Frontal cortex (tissue), 4 donors: Measurements from ENCODE around the gene CAGE1. TPM values are rescaled to one million over a fixed set of nuclear protein-coding genes. Genes with fewer than 3 reads are reported as not detected.
"Not testable (repeated sequence)": the region's sequence is repeated elsewhere in the genome, so short reads cannot be mapped to it uniquely, and the experiment has no call there.

ENCODE experiments used
- DNase-seq, 2 donors: peaks; one replicate each; pipeline ENCODE4 v3.0.0; 2012; ENCODE audit warnings: low spot score in 2 of 2
- FAIRE-seq: peaks from 2 replicates; lab custom pipeline; 2012; peaks lifted over from hg19 to GRCh38; lab: Jason Lieb, UNC
- total RNA-seq: library from RNA; depleted of rRNA; stranded (reverse); fragments of >200 nt; gene quantifications from one replicate; pipeline ENCODE4 v1.2.3, GENCODE V29; 2014
- donor health status: control.
- donor health status: control.
- donor health status: control.

The CAGE1 gene
- total RNA-seq, 1 donor from 2014 or later: not detected

DNA sequence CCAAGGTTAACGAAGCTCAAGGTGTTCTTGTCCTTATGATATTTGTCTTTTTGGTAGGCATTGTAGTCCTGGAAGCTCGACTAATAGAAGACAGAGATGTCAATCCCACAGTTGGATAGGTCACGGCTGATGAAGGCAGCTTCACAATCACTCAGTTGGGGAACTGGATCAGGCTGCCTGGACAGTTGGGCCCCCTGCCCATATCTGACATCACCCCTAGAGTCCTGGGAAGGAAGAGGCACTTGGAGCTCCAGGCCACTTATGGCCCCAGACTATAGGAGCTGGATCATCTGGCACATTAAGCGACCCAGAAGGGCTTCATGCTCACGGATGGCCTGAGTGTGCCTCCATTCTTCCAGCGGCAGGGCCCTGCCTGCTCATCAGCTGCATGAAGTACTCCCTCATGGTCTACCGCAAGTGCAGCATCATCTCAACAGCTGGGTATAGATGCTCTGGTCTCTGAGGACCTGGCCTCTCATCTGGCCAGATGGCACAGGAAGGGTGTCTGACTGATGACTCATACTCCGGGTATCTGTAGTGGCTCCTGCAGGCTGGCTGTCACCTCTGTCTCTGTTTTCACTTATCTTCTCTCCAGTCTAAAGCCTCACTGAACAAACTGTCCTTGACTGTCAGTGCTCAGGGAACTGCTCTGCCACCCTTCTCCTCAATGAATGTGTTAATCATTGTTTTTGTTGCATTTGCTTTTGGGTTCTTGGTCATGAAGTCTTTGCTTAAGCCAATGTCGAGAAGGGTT lies 47.4 kb downstream of the CAGE1 start:
- DNase-seq: no peak
- no peak for FAIRE-seq

DNA sequence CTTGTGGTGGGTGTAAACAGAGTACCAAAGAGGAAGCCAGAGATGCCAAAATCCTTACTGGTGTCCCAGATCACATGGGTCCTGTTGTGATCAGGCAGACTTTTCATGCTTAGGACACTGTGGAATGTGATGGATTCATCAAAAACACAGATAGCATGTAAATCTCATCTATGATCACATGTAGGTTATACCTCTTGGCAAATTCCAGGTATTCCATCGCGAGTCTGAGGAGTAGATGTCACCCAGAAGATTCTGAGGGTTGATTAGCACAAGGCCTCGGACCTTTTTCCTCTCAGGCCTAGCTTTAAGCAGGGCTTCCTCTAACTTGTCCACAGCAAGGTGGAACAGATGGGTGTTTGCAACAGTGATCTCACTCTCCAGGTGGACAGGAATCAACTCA lies 48.3 kb downstream of the CAGE1 start:
- no peak for FAIRE-seq
- no peak for DNase-seq

DNA sequence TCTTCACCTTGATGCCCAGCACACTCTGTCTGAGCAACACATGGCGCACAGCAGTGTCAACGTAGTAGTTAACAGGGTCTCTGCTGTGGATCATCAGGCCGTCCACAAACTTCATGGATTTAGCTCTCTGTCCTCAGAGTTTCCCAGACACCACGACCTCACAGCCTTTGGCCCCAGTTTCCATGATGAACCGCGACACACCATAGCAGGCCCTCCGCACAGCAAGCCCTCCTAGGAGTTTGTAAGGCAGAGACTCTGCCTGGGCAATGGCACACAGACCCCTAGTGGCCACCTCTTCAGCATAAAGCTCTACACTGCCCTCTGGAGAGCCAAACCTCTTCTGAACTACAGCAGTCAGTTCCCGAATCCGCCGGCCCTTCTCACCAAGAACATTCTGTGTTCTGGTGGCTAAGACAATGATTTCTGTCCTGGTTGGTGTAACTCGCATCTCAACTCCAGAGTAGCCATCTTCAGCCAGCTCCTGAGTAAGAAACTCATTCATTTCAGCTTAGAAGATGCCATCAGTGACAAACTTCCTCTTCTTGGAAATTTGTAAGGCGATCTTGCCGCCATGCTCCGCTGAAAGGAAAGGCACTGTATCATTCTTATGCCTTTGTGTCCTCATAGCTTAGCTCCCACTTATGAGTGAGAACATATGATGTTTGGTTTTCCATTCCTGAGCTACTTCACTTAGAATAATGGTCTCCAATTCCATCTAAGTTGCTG lies 50.4 kb downstream of the CAGE1 start:
- DNase-seq, FAIRE-seq: not testable (repeated sequence)

DNA sequence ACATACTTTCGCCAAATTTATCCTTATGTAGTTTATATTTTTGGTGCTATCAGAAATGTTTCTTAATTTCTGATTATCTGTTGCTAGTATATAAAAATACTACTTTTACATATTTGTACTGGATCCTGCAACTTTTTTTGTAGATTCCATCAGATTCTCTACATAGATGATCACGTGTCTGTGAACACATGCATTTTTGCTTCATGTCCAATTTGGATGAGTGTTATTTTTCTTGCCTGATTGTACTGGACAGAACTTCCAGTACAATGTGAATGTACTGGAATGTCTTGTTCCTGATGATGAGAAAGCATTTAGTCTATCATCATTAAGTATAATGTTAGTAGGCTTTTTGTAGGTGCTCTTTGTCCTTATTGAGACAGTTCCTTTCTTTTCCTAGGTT lies 51.5 kb downstream of the CAGE1 start:
- no peak for FAIRE-seq
- DNase-seq: no peak

DNA sequence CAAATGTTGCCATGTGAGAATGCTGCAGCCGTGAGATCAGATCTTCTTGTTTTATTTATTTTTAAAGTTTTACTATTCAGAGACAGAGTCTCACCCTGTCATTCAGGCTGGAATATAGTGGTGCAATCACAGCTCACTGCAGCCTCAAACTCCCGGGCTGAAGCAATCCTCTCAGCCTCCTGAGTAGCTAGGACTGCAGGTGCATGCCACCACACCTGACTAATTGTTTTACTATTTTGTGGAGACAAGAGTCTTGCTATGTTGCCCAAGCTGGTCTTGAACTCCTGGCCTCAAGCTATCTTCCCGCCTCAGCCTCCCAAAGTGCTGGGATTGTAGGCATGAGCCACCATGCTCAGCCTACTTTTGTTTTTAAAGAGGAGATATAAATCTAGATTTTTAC lies 54.0 kb downstream of the CAGE1 start:
- no peak for FAIRE-seq

DNA sequence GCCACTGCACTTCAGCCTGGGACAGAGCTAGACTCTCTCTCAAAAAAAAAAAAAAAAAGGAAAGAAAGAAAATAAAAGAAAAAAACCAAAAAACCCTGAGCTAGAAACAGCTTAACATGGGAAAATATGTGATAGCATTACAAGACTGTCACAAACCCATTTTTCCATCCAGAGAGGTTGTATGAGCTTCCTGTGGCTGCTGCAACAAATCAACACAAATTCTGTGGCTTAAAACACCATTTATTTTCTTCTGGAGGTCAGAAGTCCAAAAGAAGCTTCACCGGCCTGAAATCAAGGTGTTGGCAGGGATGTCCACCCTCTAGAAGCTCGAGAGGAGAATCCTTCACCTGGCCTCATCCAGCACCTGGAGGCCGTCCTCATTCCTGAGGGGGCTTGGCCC lies 54.9 kb downstream of the CAGE1 start:
- DNase-seq: no peak
- FAIRE-seq: no peak

More for the DNA sequence above, 54.0 kb downstream of the CAGE1 start:
- no peak for DNase-seq

DNA sequence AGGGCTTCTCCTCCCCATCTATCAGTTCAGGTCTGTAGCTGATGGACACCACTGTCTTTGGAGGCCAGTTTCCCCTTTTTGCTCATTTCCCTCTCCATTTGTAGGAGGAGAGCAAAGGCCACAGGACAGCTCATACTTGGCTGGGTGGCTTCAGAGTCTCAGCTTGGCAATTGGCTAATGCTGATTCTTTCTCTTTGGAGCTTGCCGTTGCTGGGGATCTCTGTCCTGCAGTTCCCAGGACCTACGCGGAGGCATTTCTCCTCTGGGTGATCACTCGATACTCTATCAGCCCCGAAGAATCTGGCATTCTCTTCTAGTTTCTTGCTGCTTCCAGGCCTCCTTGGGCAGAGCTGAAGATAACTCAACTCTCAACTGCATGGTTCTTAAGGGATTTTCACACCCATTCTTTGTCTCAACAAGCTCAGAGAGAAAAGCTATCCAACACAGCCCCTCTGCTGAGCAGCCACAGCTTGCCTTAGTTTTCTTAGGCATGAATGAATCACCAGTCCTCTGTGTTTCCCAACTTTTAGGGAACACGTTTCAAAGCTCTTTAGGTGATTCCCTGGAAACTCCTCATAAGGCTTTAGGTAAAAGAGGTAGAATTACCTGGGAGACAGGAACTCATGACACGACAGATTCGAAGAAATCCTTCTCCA lies 57.3 kb downstream of the CAGE1 start:
- DNase-seq: no peak
- no peak for FAIRE-seq

DNA sequence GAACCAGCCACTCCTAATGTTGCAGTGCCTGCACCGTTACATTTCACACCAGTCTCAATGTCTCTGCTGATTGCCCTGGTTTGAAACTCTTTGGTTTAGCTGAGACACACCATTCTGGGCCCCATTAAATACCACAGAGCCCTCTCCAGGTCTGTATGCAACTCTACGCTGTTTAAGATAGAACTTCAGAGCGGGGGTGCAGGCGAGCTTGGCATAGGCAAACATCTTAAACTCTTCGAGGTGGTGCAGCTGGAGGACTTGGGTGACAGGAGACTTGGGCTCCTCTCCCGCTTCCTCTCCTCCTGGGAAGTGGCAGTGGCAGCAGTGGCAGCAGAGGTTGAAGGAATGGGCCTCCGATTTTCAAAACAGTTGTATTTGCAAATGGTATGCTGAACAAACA lies 58.1 kb downstream of the CAGE1 start:
- DNase-seq (no peak), FAIRE-seq (no peak)

DNA sequence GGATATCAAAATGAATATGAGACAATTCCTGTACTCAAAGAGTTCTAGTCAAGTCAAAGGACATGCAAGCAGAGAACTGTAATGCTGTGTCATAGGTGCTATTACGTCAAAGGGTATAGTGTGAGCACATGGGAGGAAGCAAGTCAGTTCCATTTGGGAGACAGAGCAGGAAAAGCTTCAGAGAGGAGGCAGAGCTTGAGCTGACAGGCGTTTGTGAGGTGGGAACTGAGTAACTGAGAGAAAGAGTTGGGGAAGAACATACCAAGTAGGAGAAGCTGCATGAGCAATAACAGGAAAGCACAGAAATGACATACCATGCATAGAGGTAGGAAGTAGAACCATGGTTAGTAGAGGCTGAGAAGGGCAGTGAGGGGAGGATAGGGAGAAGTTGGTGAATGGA lies 61.3 kb downstream of the CAGE1 start:
- no peak for FAIRE-seq
- no peak for DNase-seq

DNA sequence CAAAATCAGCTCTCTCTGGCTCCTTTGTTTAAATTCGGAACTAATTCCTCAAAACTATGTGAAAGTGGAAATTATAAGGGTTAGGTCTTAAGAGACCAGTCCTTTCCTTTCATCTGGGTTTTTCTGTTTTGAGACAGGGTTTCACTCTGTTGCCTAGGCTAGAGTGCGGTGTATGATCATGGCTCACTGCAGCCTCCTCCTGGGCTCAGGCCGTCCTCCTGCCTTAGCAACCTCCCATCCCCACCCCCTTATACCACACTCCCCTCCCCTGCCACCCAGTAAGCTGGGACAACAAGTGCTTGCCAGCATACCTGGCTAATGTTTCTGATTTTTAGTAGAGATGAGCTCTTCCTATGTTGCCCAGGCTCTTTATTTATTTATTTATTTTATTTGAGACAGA lies 63.8 kb downstream of the CAGE1 start:
- DNase-seq (no peak), FAIRE-seq (no peak)

DNA sequence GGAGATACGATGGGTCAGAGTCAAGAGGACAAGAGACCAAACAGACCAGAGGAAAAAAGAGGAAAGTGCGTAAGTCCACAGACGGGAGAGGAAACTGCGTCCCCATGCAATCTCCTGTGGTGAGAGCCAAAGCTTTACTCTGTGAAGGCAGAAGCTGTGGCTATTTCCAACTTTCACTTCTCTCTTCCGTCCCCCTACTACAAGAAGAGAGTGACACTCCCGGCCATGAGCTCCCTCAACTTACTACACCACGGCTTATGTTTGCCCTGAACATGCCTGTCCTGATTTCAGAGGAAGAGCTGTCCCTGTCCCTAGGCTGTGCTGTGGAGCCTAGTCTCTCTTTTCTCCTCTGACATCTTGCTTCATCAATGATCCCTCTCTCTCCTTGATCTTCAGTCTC lies 65.0 kb downstream of the CAGE1 start:
- FAIRE-seq: no peak
- DNase-seq: no peak

DNA sequence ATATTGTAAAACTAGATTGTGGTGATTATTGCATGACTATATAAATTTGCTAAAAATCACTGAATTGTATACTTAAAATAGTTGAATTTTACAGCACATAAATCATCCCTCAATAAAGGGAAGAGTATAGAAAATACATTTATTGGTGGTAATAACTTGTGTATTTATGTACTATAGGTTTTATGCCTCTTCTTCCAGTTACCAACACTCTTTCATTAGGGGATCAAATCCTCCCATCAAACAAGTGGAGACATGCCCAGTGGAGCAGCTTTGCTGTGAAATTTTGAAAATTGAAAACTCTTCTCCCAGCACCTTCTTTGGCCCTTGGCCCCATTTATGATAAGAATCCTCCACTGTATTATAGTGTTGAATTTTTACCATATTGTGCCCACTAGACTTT lies 66.5 kb downstream of the CAGE1 start:
- FAIRE-seq (no peak), DNase-seq (no peak)

DNA sequence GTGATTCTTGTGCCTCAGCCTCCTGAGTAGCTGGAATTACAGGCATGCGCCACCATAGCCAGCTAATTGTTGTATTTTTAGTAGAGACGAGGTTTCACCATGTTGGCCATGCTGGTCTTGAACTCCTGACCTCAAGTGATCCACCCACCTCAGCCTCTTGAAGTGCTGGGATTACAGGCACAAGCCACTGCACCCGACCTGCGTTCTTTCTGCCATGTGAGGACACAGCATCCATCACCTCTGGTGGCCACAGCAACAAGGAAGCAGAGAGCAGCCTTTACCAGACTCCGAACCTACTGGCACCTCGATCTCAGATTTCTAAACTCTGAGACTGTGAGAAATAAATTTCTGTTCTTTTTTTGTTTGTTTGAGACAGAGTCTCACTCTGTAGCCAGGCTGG lies 67.7 kb downstream of the CAGE1 start:
- not testable (repeated sequence) for FAIRE-seq, DNase-seq

DNA sequence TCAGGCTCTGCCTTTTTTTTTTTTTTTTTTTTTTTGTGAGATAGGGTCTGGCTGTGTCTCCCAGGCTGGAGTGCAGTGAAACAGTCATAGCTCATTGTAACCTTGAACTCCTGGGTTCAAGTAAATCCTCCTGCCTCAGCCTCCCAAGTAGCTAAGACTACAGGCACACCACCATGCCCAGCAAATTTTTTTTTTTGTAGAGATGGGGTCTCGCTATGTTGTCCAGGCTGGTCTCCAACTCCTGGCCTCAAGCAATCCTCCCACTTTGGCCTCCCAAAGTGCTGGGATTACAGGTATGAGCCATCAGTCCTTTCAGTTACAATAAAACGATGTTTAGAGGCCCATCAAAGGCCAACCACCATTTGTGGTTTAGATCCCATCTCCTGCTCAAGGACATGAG lies 70.1 kb downstream of the CAGE1 start:
- FAIRE-seq, DNase-seq: not testable (repeated sequence)

DNA sequence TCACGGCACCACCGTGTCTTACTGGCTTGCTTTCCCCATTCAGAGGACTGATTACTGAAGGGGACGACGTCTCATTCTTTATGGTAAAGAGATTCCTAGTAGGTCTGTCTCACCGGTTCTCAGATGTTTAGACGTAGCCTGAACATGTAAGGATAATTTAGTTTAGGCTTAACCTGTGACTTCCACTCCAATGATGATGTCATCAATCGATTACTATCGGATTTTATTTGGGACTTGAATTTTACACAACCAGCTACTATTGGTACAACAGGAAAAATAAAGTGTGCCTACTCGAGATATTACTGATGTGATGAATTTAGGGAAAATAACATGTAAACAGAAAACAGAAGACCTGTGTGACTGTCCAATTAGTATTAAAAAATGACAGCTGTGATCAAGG lies 72.0 kb downstream of the CAGE1 start:
- no peak for FAIRE-seq

DNA sequence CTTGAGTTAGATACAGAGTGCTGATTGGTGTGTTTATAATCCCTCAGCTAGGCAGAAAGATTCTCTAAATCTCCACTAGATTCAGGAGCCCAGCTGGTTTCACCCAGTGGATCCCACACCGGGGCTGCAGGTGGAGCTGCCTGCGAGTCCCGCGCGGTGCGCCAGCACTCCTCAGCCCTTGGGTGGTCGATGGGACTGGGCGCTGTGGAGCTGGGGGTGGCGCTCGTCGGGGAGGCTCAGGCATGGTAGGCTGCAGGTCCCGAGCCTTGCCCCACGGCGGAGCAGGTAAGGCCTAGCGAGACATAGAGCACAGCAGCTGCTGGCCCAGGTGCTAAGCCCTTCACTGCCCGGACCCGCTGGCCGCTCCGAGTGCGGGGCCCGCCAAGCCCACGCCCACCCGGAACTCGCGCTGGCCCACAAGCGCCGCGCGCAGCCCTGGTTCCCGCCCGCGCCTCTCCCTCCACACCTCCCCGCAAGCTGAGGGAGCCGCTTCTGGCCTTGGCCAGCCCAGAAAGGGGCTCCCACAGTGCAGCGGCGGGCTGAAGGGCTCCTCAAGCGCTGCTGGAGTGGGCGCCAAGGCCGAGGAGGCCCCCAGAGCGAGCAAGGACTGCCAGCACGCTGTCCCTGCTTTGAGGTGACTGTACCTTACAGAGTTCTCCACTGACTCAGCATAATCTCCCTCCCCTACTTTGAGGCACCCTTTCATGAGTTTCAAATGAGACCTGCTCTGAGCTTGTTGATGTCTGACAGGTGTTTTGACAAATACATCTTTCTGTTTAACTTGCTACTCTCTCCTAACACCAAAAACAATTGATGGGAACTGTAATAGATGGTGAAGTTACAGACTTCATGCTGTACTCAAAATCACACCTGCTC lies 72.6 kb downstream of the CAGE1 start:
- DNase-seq (no peak), FAIRE-seq (no peak)

More for the DNA sequence above, 72.0 kb downstream of the CAGE1 start:
- no peak for DNase-seq

DNA sequence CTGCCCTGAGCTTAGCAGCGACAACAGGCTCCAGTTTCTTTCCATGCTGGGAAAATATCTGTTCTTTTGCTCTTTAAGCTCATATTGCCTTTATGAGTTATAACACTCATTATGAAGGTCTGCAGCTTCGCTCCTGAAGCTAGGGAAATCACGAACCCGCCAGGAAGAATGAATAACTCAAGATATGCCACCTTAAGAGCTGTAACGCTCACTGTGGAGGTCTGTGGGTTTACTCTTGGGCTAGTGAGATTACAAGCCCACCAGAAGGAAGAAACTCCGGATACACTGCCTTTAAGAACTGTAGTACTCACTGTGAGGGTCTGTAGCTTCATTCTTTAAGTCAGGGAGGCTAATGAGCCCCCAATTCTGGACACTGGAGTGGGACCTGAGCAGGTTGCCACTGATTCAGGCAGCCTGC lies 73.6 kb downstream of the CAGE1 start:
- DNase-seq (no peak), FAIRE-seq (no peak)

DNA sequence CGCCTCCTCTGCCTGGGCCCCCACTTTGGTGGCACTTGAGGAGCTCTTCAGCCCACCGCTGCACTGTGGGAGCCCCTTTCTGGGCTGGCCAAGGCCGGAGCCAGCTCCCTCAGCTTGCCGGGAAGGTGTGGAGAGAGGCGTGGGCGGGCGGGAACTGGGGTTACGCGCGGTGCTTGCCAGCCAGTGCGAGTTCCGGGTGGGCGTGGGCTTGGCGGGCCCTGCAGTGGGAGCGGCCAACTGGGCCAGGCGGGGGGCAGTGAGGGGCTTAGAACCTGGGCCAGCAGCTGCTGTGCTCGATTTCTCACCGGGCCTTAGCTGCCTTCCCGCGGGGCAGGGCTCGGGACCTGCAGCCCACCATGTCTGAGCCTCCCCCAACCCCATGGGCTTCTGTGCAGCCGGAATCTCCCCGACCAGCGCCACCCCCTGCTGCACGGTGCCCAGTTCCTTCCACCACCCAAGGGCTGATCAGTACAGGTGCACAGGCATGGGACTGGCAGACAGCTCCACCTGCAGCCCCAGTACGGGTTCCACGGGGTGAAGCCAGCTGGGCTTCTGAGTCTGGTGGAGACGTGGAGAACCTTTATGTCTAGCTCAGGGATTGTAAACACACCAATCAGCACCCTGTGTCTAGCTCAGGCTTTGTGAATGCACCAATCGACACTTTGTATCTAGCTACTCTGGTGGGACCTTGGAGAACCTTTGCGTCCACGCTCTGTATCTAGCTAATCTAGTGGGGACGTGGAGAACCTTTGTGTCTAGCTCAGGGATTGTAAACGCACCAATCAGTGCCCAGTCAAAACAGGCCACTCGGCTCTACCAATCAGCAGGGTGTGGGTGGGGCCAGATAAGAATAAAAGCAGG lies 74.2 kb downstream of the CAGE1 start:
- not testable (repeated sequence) for FAIRE-seq, DNase-seq

DNA sequence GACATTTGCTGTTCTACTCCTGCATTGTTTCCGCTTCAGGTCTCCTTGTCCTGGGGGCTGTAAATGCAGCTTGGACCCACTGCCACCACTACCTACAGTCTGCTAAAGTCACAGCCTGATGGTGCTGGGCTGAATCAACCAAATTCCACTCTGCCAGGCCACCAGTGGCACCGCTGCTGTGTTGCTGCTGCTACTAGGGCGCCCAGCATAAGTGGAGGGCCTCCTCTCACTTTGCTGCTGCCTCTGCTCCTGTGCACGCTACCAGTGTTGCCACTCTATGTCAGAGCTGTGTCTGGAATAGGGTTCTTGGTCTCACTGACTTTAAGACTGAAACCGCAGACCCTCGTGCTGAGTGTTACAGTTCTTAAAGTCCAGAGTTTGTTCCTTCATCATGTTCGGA lies 75.1 kb downstream of the CAGE1 start:
- DNase-seq (no peak), FAIRE-seq (no peak)
